SK-N-SH (cell line): ENCODE data around the gene FOXP1.

Source experiments
- JUND ChIP-seq: IDR thresholded peaks from 2 replicates; pipeline ENCODE4 v1.4.0; 2012
- MEF2A ChIP-seq: IDR thresholded peaks from 2 replicates; pipeline ENCODE4 v1.4.0; 2012; ENCODE audit warnings: low read depth, borderline replicate concordance
- NFIC ChIP-seq: IDR thresholded peaks from 2 replicates; pipeline ENCODE4 v1.4.0; 2012; ENCODE audit warnings: borderline replicate concordance
- RAD21 ChIP-seq: IDR thresholded peaks from 2 replicates; pipeline ENCODE4 v1.6.1; 2012; ENCODE audit warnings: mild to moderate bottlenecking, low read length
- YY1 ChIP-seq: IDR thresholded peaks from 2 replicates; pipeline ENCODE4 v1.4.0; 2012; ENCODE audit warnings: low read depth, mild to moderate bottlenecking
- TF ChIP-seq, protein P1 (sequence below): fragments of 200-600 bp; sonication (generic); IDR thresholded peaks from 2 replicates; pipeline ENCODE4 v1.6.1; 2017; ENCODE audit warnings: antibody characterized with exemption, mild to moderate bottlenecking, moderate library complexity
- TF ChIP-seq, protein P2 (sequence below): fragments of 150-350 bp; IDR thresholded peaks from 2 replicates; pipeline ENCODE4 v1.6.1; 2016; ENCODE audit warnings: mild to moderate bottlenecking, low read depth, low read length
- TF ChIP-seq, protein P3 (sequence below): IDR thresholded peaks from 2 replicates; pipeline ENCODE4 v1.6.1; 2012; ENCODE audit warnings: mild to moderate bottlenecking, low read depth, low read length, moderate library complexity

DNA sequence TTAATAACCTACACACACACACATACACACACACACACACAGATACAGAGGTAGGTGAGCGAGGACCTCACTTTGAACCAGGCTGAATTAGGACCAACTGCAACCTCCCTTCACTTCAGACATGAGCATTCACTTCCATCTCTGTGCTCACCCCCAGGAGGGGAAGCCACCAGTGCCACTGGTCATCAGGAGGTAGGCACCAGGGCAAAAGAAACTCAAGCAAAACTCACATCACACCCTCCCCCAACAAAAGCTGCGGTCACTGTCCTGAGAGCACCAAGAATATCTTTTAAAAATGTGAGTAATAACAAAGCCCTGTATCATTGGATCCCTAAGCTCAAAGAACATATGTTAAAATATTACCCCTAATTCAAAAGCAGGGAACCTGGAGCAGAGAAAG lies 8.1 kb downstream of the FOXP1 start:
- TF ChIP-seq, protein P1, sequence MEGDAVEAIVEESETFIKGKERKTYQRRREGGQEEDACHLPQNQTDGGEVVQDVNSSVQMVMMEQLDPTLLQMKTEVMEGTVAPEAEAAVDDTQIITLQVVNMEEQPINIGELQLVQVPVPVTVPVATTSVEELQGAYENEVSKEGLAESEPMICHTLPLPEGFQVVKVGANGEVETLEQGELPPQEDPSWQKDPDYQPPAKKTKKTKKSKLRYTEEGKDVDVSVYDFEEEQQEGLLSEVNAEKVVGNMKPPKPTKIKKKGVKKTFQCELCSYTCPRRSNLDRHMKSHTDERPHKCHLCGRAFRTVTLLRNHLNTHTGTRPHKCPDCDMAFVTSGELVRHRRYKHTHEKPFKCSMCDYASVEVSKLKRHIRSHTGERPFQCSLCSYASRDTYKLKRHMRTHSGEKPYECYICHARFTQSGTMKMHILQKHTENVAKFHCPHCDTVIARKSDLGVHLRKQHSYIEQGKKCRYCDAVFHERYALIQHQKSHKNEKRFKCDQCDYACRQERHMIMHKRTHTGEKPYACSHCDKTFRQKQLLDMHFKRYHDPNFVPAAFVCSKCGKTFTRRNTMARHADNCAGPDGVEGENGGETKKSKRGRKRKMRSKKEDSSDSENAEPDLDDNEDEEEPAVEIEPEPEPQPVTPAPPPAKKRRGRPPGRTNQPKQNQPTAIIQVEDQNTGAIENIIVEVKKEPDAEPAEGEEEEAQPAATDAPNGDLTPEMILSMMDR: no peak
- no peak for TF ChIP-seq MEF2A
- no peak for TF ChIP-seq NFIC
- TF ChIP-seq, protein P2, sequence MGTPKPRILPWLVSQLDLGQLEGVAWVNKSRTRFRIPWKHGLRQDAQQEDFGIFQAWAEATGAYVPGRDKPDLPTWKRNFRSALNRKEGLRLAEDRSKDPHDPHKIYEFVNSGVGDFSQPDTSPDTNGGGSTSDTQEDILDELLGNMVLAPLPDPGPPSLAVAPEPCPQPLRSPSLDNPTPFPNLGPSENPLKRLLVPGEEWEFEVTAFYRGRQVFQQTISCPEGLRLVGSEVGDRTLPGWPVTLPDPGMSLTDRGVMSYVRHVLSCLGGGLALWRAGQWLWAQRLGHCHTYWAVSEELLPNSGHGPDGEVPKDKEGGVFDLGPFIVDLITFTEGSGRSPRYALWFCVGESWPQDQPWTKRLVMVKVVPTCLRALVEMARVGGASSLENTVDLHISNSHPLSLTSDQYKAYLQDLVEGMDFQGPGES: no peak
- no peak for TF ChIP-seq YY1
- TF ChIP-seq JUND: no peak
- no peak for TF ChIP-seq RAD21
- TF ChIP-seq, protein P3, sequence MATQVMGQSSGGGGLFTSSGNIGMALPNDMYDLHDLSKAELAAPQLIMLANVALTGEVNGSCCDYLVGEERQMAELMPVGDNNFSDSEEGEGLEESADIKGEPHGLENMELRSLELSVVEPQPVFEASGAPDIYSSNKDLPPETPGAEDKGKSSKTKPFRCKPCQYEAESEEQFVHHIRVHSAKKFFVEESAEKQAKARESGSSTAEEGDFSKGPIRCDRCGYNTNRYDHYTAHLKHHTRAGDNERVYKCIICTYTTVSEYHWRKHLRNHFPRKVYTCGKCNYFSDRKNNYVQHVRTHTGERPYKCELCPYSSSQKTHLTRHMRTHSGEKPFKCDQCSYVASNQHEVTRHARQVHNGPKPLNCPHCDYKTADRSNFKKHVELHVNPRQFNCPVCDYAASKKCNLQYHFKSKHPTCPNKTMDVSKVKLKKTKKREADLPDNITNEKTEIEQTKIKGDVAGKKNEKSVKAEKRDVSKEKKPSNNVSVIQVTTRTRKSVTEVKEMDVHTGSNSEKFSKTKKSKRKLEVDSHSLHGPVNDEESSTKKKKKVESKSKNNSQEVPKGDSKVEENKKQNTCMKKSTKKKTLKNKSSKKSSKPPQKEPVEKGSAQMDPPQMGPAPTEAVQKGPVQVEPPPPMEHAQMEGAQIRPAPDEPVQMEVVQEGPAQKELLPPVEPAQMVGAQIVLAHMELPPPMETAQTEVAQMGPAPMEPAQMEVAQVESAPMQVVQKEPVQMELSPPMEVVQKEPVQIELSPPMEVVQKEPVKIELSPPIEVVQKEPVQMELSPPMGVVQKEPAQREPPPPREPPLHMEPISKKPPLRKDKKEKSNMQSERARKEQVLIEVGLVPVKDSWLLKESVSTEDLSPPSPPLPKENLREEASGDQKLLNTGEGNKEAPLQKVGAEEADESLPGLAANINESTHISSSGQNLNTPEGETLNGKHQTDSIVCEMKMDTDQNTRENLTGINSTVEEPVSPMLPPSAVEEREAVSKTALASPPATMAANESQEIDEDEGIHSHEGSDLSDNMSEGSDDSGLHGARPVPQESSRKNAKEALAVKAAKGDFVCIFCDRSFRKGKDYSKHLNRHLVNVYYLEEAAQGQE: no peak
